ENCODE measurements around the gene SLC35B2. TPM values are rescaled to one million over a fixed set of nuclear protein-coding genes. Genes with fewer than 3 reads are reported as not detected.
A peak's percentile ranks its signal among the peaks of the same experiment; 100 is the strongest.

SLC35B2 gene
- total RNA-seq, 1 experiment from 2014 or later = 90.6 TPM

GRCh38 chr6:44247338-44248302 is 9.7 kb downstream of the SLC35B2 start:
- intact Hi-C loops (cut with micrococcal nuclease) = no loop called here
- H3K4me1 ChIP-seq (ENCODE audit: insufficient read depth, low read length) = peaks cover 39% of the 10 kb centered on the region
- no peaks in the 10 kb centered on the region for H3K9me3 ChIP-seq (ENCODE audit: low read length)
- peak overlapping the region; percentile 96 for H3K9ac ChIP-seq (ENCODE audit: low read length)
- H3K79me2 ChIP-seq (ENCODE audit: low read length) = peaks cover 56% of the 10 kb centered on the region
- peak; percentile 7; the same call in 1 of the 2 replicates for ATAC-seq
- POLR2A ChIA-PET (ENCODE audit: unreplicated experiment) = interaction anchor here (0.8 to 2.1 kb wide), 2 partner anchors 9 to 188 kb away, joined by 4 to 10 read pairs; no protein-coding TSS in a partner anchor
- H3F3A ChIP-seq (ENCODE audit: low read length, unreplicated experiment) = peaks cover 39% of the 10 kb centered on the region
- H3K27ac ChIP-seq (ENCODE audit: low read length) = peak overlapping the region; percentile 61
- H3K36me3 ChIP-seq (ENCODE audit: low read depth, low read length) = peaks cover 52% of the 10 kb centered on the region
- CTCF ChIA-PET = interaction anchor here (1.0 kb wide), 1 partner anchor 9 kb away, joined by 6 read pairs; no protein-coding TSS in a partner anchor
- no peaks in the 10 kb centered on the region for H3K27me3 ChIP-seq (ENCODE audit: low read length)
- H3K4me2 ChIP-seq (ENCODE audit: low read length) = peak overlapping the region; percentile 90
- H2AFZ ChIP-seq (ENCODE audit: low read length) = no peak overlapping the region
- peak overlapping the region; percentile 99 for H3K4me3 ChIP-seq (ENCODE audit: low read length)
- TF ChIP-seq EZH2phosphoT487 (IDR thresholded peaks at IDR 0.05; ENCODE audit: borderline replicate concordance, low read length) = no peak
- TF ChIP-seq CTCF (conservative IDR thresholded peaks at IDR 0.05; ENCODE audit: low read depth, low read length) = no peak
- no peak for TF ChIP-seq EZH2 (IDR thresholded peaks at IDR 0.05; ENCODE audit: low read length, unreplicated experiment)
- DNase-seq = peak; percentile 44
- H4K20me1 ChIP-seq (ENCODE audit: low read length) = peaks cover 55% of the 10 kb centered on the region
- no peaks in the 10 kb centered on the region for H3K9me2 ChIP-seq (replicated peaks; ENCODE audit: low read length)
- BruUV-seq (replicated peaks) = TSS peak; percentile 26

GRCh38 chr6:44246663-44247337 is 10.5 kb downstream of the SLC35B2 start, which contains the start of gene HSP90AB1:
Gene HSP90AB1, plus strand, starts transcription at chr6:44247101. Its CDS starts 1,529 bp downstream, at chr6:44248630.
- Histone ChIP-seq H3K9me2 (replicated peaks; ENCODE audit: low read length) (no peaks in the 10 kb centered on the region), H3K4me3 (ENCODE audit: low read length) (peak within 1 kb of the TSS; percentile 99), H3K36me3 (ENCODE audit: low read depth, low read length) (peaks cover 46% of the 10 kb centered on the region), H3K79me2 (ENCODE audit: low read length) (peaks cover 51% of the 10 kb centered on the region), H4K20me1 (ENCODE audit: low read length) (peaks cover 48% of the 10 kb centered on the region), H3K9ac (ENCODE audit: low read length) (peak within 1 kb of the TSS; percentile 96), H3K4me2 (ENCODE audit: low read length) (peak within 1 kb of the TSS; percentile 90), H3F3A (ENCODE audit: low read length, unreplicated experiment) (peaks cover 38% of the 10 kb centered on the region), H2AFZ (ENCODE audit: low read length) (peak within 1 kb of the TSS; percentile 85), H3K27ac (ENCODE audit: low read length) (peak within 1 kb of the TSS; percentile 61), H3K27me3 (ENCODE audit: low read length) (no peaks in the 10 kb centered on the region), H3K4me1 (ENCODE audit: insufficient read depth, low read length) (peaks cover 39% of the 10 kb centered on the region), H3K9me3 (ENCODE audit: low read length) (no peaks in the 10 kb centered on the region)
- DNase-seq (peak; percentile 98), ATAC-seq (peak; percentile 73)
- ChIA-PET POLR2A (ENCODE audit: unreplicated experiment) (interaction anchor here (0.5 to 2.1 kb wide), 4 partner anchors 9 to 205 kb away, joined by 3 to 10 read pairs (median 4); partner anchors contain the start of gene CDC5L), CTCF (interaction anchor here (1.0 kb wide), 1 partner anchor 10 kb away, joined by 6 read pairs; no protein-coding TSS in a partner anchor)
- BruUV-seq (replicated peaks) = no TSS peak
- intact Hi-C loops (cut with micrococcal nuclease) = no loop called here
- TF ChIP-seq EZH2phosphoT487 (IDR thresholded peaks at IDR 0.05; ENCODE audit: borderline replicate concordance, low read length) = no peak
- no peak for TF ChIP-seq EZH2 (IDR thresholded peaks at IDR 0.05; ENCODE audit: low read length, unreplicated experiment)
- no peak for TF ChIP-seq CTCF (conservative IDR thresholded peaks at IDR 0.05; ENCODE audit: low read depth, low read length)
